Heart left ventricle (tissue), 16 donors: ENCODE data around the gene GPATCH3. TPM values are rescaled to one million over a fixed set of nuclear protein-coding genes. Genes with fewer than 3 reads are reported as not detected.

ENCODE experiments used
- ATAC-seq, 4 donors: fragments of 200-7000 bp; cut with Tn5 transposase; one replicate each; pipeline ENCODE4 v1.9.1; 2020 to 2022; ENCODE audit warnings: moderate library complexity in 4 of 4, mild to moderate bottlenecking in 3 of 4, moderate number of reproducible peaks in 1 of 4
- DNase-seq, 5 donors: peaks; one replicate each; pipeline ENCODE4 v3.0.0-alpha.2; 2020
- H3K27ac ChIP-seq, 12 donors: fragments of 200-600 bp; sonication (generic) in 4 of 12; one replicate each; pipeline versions ENCODE4 v1.5.0 to v1.8.0; 2016 to 2022; ENCODE audit warnings: mild to moderate bottlenecking in 2 of 12
- H3K27me3 ChIP-seq, 9 donors: fragments of 200-600 bp; sonication (generic) in 2 of 9; one replicate each; pipeline versions ENCODE4 v1.5.1 to v1.8.0; 2016 to 2022; ENCODE audit warnings: mild to moderate bottlenecking in 3 of 9
- H3K36me3 ChIP-seq, 9 donors: fragments of 200-600 bp; sonication (generic) in 2 of 9; one replicate each; pipeline versions ENCODE4 v1.5.0 to v1.8.0; 2018 to 2022; ENCODE audit warnings: mild to moderate bottlenecking in 2 of 9
- H3K4me1 ChIP-seq, 12 donors: fragments of 200-600 bp; sonication (generic) in 4 of 12; one replicate each; pipeline versions ENCODE4 v1.5.0 to v1.8.0; 2016 to 2022; ENCODE audit warnings: mild to moderate bottlenecking in 3 of 12
- H3K4me3 ChIP-seq, 12 donors: fragments of 200-600 bp; sonication (generic) in 4 of 12; one replicate each; pipeline versions ENCODE4 v1.5.0 to v1.8.0; 2017 to 2022; ENCODE audit warnings: mild to moderate bottlenecking in 9 of 12, moderate library complexity in 4 of 12
- H3K9me3 ChIP-seq, 12 donors: fragments of 200-600 bp; sonication (generic) in 4 of 12; one replicate each; pipeline versions ENCODE4 v1.5.0 to v1.8.0; 2016 to 2022; ENCODE audit warnings: mild to moderate bottlenecking in 1 of 12
- POLR2A ChIP-seq, 2 donors: fragments of 450-650 bp; IDR thresholded peaks; one replicate each; pipeline ENCODE4 v1.6.1; 2017; ENCODE audit warnings: antibody characterized with exemption in 2 of 2, mild to moderate bottlenecking in 2 of 2, moderate library complexity in 2 of 2
- WGBS, 4 donors: extraction: QIAGEN DNeasy Blood & Tissue Kit in 2 of 4; methylation state at CpG; one replicate each; pipeline versions ENCODE4 v1.1.5 to v1.1.7; 2013 to 2018; 5-methylcytosine and 5-hydroxymethylcytosine counted together
- intact Hi-C, 10 donors: fragments of 100-400 bp; cut with DNase I; formaldehyde crosslinking; loops; one replicate each; pipeline versions ENCODE4 v1.11.1 to v1.14.2; 2022
- polyA plus RNA-seq, 2 donors: library from polyadenylated mRNA; stranded (reverse); fragments of 200-250 nt; gene quantifications; one replicate each; pipeline ENCODE4 v1.2.3, GENCODE V29; 2013
- total RNA-seq, 9 donors: library from RNA; depleted of rRNA in 2 of 9; stranded (reverse); fragments of >200 nt in 2 of 9; fragmentation: NEBNext Ultra II Directional in 3 of 9; extraction: Animal tissue kit (Norgen Biotek cat#: 25700) in 3 of 9; gene quantifications; one replicate each; pipeline versions ENCODE4 v1.1.0 to v1.2.4, GENCODE V29; 2016 to 2023
- TF ChIP-seq, protein P1 (sequence below), 12 donors: fragments of 200-600 bp; sonication (generic) in 4 of 12; IDR thresholded peaks; one replicate each; pipeline versions ENCODE4 v1.5.0 to v1.8.0; 2018 to 2022; ENCODE audit warnings: antibody characterized with exemption in 12 of 12, mild to moderate bottlenecking in 5 of 12
- donor health status: ischemic (EF 13 %, LVEDD 7.1; RV severe dilation, severe dysfunction).
- donor health status: healthy with polysubstance abuse.
- donor health status: DM: no; HTN: yes; CAD: no.
- donor health status: DM: no; HTN: no; CAD: no.
- donor health status: ischemic (EF 25% LVEDD 6.9; RV normal size, moderate dysfunction).
- donor health status: ischemic (EF 25% LVEDD 5.7; RV mildly dilated, moderate dysfunction).
- donor health status: healthy.
- donor health status: DM: yes; HTN: yes; CAD: no.
- donor health status: ischemic (EF 35%, LVEDD 5.7; RV mildly dilated, moderate dysfunction).
- donor health status: nonischemic (EF 11% LVEDD 7.7; RV severe dilation, severe dysfunction).
- donor health status: DM: yes; HTN: yes; CAD: no.
- donor health status: PGD.
- donor health status: ischemic (EF 29% LVEDD 5.4; RV normal size, mild dysfunction).
- donor health status: nonischemic (EF 23%, LVEDD 6.1; RV moderate dilation, normal function).

Gene GPATCH3
- total and polyA plus RNA-seq, 11 donors: 6.0 to 14.9 (median 9.0) TPM

- H3K27me3 ChIP-seq: no peaks in the 10 kb centered on the region
- H3K4me3 ChIP-seq: peak overlapping the region; percentile 40 to 98 (median 86)
- H3K4me1 ChIP-seq: peaks cover 0 to 26% (median 12%) of the 10 kb centered on the region in 12 donors
- H3K27ac ChIP-seq: peak overlapping the region; percentile 45 to 91 (median 80)
- peaks cover 0 to 29% (median 24%) of the 10 kb centered on the region in 9 donors for H3K36me3 ChIP-seq
- DNase-seq (no peak), ATAC-seq (no peak)
- WGBS, 4 donors: 66 to 74% (median 67%) methylated on average over 18 of the region's 18 CpGs
- no peaks in the 10 kb centered on the region for H3K9me3 ChIP-seq
- intact Hi-C loops: no loop called here
- TF ChIP-seq, protein P1, sequence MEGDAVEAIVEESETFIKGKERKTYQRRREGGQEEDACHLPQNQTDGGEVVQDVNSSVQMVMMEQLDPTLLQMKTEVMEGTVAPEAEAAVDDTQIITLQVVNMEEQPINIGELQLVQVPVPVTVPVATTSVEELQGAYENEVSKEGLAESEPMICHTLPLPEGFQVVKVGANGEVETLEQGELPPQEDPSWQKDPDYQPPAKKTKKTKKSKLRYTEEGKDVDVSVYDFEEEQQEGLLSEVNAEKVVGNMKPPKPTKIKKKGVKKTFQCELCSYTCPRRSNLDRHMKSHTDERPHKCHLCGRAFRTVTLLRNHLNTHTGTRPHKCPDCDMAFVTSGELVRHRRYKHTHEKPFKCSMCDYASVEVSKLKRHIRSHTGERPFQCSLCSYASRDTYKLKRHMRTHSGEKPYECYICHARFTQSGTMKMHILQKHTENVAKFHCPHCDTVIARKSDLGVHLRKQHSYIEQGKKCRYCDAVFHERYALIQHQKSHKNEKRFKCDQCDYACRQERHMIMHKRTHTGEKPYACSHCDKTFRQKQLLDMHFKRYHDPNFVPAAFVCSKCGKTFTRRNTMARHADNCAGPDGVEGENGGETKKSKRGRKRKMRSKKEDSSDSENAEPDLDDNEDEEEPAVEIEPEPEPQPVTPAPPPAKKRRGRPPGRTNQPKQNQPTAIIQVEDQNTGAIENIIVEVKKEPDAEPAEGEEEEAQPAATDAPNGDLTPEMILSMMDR (IDR thresholded peaks at IDR 0.05): no peak
- TF ChIP-seq POLR2A (IDR thresholded peaks at IDR 0.05): no peak
Observed at GRCh38 chr1:26900815-26901511, 696 bp upstream of the GPATCH3 start.

- Histone ChIP-seq H3K9me3 (no peaks in the 10 kb centered on the region), H3K36me3 (peaks cover 0 to 65% (median 59%) of the 10 kb centered on the region in 9 donors), H3K4me3 (no peak overlapping the region), H3K27me3 (no peaks in the 10 kb centered on the region), H3K4me1 (peaks cover 0 to 26% (median 12%) of the 10 kb centered on the region in 12 donors), H3K27ac (no peak overlapping the region)
- DNase-seq (no peak), ATAC-seq (no peak)
- WGBS, 4 donors: 88 to 92% (median 92%) methylated on average over 8 to 9 of the region's 9 CpGs
- no peak for TF ChIP-seq POLR2A (IDR thresholded peaks at IDR 0.05)
- TF ChIP-seq, protein P1 (IDR thresholded peaks at IDR 0.05): no peak
- intact Hi-C loops: no loop called here
Observed at GRCh38 chr1:26897351-26897750, 2.9 kb downstream of the GPATCH3 start.

DNA sequence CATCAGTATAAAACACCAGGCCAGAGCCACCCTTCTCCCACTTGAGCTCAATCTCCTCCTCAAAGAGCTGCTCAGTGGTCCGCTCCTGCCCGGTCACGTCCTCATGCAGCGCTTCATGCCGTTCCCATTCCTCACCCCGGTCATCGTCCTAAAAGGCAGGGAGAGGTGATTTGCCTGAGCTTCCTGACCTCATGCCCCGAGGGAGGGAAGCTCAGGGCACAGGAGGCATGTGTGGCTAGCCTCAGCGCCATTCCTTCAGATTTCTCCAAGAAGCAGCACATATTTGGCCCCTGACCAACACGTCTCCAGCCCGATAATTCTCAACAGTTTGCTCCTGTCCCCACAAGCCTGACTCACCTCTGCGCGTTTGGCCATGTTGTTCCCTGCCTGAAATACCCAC lies 6.0 kb downstream of the GPATCH3 start:
- Histone ChIP-seq H3K27me3 (no peaks in the 10 kb centered on the region), H3K4me3 (no peak overlapping the region), H3K9me3 (no peaks in the 10 kb centered on the region), H3K27ac (no peak overlapping the region), H3K36me3 (peaks cover 0 to 78% (median 68%) of the 10 kb centered on the region in 9 donors), H3K4me1 (peaks cover 5 to 22% (median 14%) of the 10 kb centered on the region in 12 donors)
- DNase-seq (no peak), ATAC-seq (no peak)
- 93 to 96% (median 94%) methylated on average over 13 of the region's 13 CpGs for WGBS, 4 donors
- TF ChIP-seq POLR2A (IDR thresholded peaks at IDR 0.05): no peak
- TF ChIP-seq, protein P1 (IDR thresholded peaks at IDR 0.05): no peak
- intact Hi-C loops: no loop called here

DNA sequence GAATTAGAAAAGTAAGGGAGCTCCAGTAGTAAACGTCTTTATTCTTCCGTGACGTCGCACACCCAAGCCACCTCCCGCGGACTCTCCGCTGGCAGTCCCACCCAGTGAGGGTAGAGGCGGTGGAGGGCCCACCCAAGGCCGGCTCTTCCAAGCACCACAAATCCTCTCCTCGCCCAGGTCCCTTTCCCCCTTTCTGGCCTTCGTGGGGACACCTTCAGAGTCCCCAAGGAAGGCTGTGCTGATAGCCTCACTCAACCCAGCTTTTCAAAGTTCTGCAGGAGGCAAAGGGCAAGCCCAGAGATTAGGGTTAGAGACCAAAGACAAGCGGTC lies 9.8 kb downstream of the GPATCH3 start:
- TF ChIP-seq, protein P1 (IDR thresholded peaks at IDR 0.05): no peak
- no peak for TF ChIP-seq POLR2A (IDR thresholded peaks at IDR 0.05)
- H3K9me3 ChIP-seq: no peaks in the 10 kb centered on the region
- WGBS, 4 donors: 0 to 5% (median 4%) methylated on average over 11 to 12 of the region's 12 CpGs
- intact Hi-C loops: no loop called here
- no peaks in the 10 kb centered on the region for H3K27me3 ChIP-seq
- H3K36me3 ChIP-seq: peaks cover 3 to 85% (median 70%) of the 10 kb centered on the region in 9 donors
- peaks cover 4 to 35% (median 21%) of the 10 kb centered on the region in 12 donors for H3K4me1 ChIP-seq
- peak overlapping the region; percentile 73 to 100 (median 90) for H3K4me3 ChIP-seq
- peak in 1 of 5 donors; percentile 35 for DNase-seq
- ATAC-seq: peak; percentile 8 to 50 (median 34)
- H3K27ac ChIP-seq: peak overlapping the region; percentile 79 to 94 (median 89)
